Prostate gland (tissue), 2 donors: ENCODE data around the gene PELI1. TPM values are rescaled to one million over a fixed set of nuclear protein-coding genes. Genes with fewer than 3 reads are reported as not detected.

Experiments
- DNase-seq: peaks from one replicate; pipeline ENCODE4 v3.0.0-alpha.2; 2019; ENCODE audit warnings: low spot score
- H3K27ac ChIP-seq, 2 donors: fragments of 200-600 bp; sonication (generic); 2 replicates each; pipeline ENCODE4 v1.5.1; 2017 to 2019
- H3K27me3 ChIP-seq: fragments of 200-600 bp; sonication (generic); replicated peaks from 2 replicates; pipeline ENCODE4 v1.5.1; 2019; ENCODE audit not compliant: insufficient read depth
- H3K36me3 ChIP-seq, 2 donors: fragments of 200-600 bp; sonication (generic); 1 replicate in 1 of 2; 2 replicates in 1 of 2; pipeline versions ENCODE4 v1.5.1 to v1.8.1; 2017 to 2019
- H3K4me1 ChIP-seq: fragments of 200-600 bp; sonication (generic); replicated peaks from 2 replicates; pipeline ENCODE4 v1.5.1; 2019
- H3K4me3 ChIP-seq, 2 donors: fragments of 200-600 bp; sonication (generic); 2 replicates each; pipeline ENCODE4 v1.5.1; 2017 to 2019
- H3K9me3 ChIP-seq: fragments of 200-600 bp; sonication (generic); 2 replicates; pipeline ENCODE4 v1.5.1; 2017
- CTCF ChIP-seq, 4 experiments: fragments of 200-600 bp in 2 of 4; fragments of 450-650 bp in 2 of 4; sonication (generic) in 2 of 4; IDR thresholded peaks; 1 replicate in 3 of 4; 2 replicates in 1 of 4; pipeline ENCODE4 v1.5.1; 2016 to 2019; ENCODE audit warnings: antibody characterized with exemption in 4 of 4, mild to moderate bottlenecking in 2 of 4, moderate library complexity in 2 of 4
- POLR2A ChIP-seq: fragments of 450-650 bp; IDR thresholded peaks from one replicate; pipeline ENCODE4 v1.6.1; 2016; ENCODE audit warnings: antibody characterized with exemption, mild to moderate bottlenecking
- POLR2AphosphoS5 ChIP-seq: sonication (generic); formaldehyde crosslinking; IDR thresholded peaks from one replicate; pipeline ENCODE4 v1.6.1; 2017; ENCODE audit warnings: antibody characterized with exemption
- WGBS: methylation state at CpG from one replicate; pipeline ENCODE4 v1.1.5; 2018; 5-methylcytosine and 5-hydroxymethylcytosine counted together
- intact Hi-C: fragments of 100-400 bp; cut with DNase I; formaldehyde crosslinking; loops from one replicate; pipeline ENCODE4 v1.14.2; 2022
- total RNA-seq, 2 donors: library from RNA; depleted of rRNA; stranded (reverse); fragments of >200 nt; gene quantifications; one replicate each; pipeline ENCODE4 v1.1.0, GENCODE V29; 2016

The PELI1 gene
- total RNA-seq, 2 donors from 2014 or later, result 16.9 to 32.9 TPM

GRCh38 chr2:64133354-64133753 is 10.9 kb downstream of the PELI1 start:
- Histone ChIP-seq H3K27ac (no peak overlapping the region), H3K27me3 (no peaks in the 10 kb centered on the region), H3K36me3 (no peaks in the 10 kb centered on the region), H3K4me3 (no peak overlapping the region), H3K4me1 (peaks cover 7% of the 10 kb centered on the region), H3K9me3 (no peaks in the 10 kb centered on the region)
- TF ChIP-seq CTCF (IDR thresholded peaks at IDR 0.05) (no peak), POLR2A (no peak), POLR2AphosphoS5 (no peak)
- DNase-seq, result no peak
- 67% methylated on average over 1 of the region's 1 CpG for WGBS
- intact Hi-C loops, result no loop called here

GRCh38 chr2:64130333-64130732 is 13.9 kb downstream of the PELI1 start:
- Histone ChIP-seq H3K4me1 (peaks cover 7% of the 10 kb centered on the region), H3K9me3 (no peaks in the 10 kb centered on the region), H3K27me3 (no peaks in the 10 kb centered on the region), H3K4me3 (no peak overlapping the region), H3K36me3 (no peaks in the 10 kb centered on the region), H3K27ac (no peak overlapping the region)
- DNase-seq, result no peak
- TF ChIP-seq CTCF (IDR thresholded peaks at IDR 0.05), result no peak
- TF ChIP-seq POLR2AphosphoS5, result no peak
- TF ChIP-seq POLR2A, result no peak
- intact Hi-C loops, result no loop called here
- WGBS, result 82% methylated on average over 2 of the region's 2 CpGs

GRCh38 chr2:64128943-64129391 is 15.3 kb downstream of the PELI1 start:
- TF ChIP-seq POLR2AphosphoS5 (no peak), CTCF (IDR thresholded peaks at IDR 0.05) (no peak), POLR2A (no peak)
- Histone ChIP-seq H3K27ac (no peak overlapping the region), H3K4me3 (no peak overlapping the region), H3K9me3 (no peaks in the 10 kb centered on the region), H3K4me1 (peaks cover 7% of the 10 kb centered on the region), H3K36me3 (no peaks in the 10 kb centered on the region), H3K27me3 (no peaks in the 10 kb centered on the region)
- no peak for DNase-seq
- intact Hi-C loops, result no loop called here

- intact Hi-C loops, result no loop called here
- no peak for TF ChIP-seq POLR2A
- no peak for TF ChIP-seq POLR2AphosphoS5
- TF ChIP-seq CTCF (IDR thresholded peaks at IDR 0.05), result no peak
- H3K4me1 ChIP-seq, result peaks cover 7% of the 10 kb centered on the region
These were observed 15.8 kb downstream of the PELI1 start for GRCh38 chr2:64128406-64128805.

GRCh38 chr2:64127119-64127518 is 17.1 kb downstream of the PELI1 start:
- no peaks in the 10 kb centered on the region for H3K36me3 ChIP-seq
- WGBS, result 96% methylated on average over 2 of the region's 2 CpGs
- no peaks in the 10 kb centered on the region for H3K9me3 ChIP-seq
- no peak for DNase-seq
- no peaks in the 10 kb centered on the region for H3K27me3 ChIP-seq
- intact Hi-C loops, result no loop called here
- H3K4me1 ChIP-seq, result peaks cover 7% of the 10 kb centered on the region
- H3K27ac ChIP-seq, result no peak overlapping the region
- TF ChIP-seq CTCF (IDR thresholded peaks at IDR 0.05) (no peak), POLR2AphosphoS5 (no peak), POLR2A (no peak)
- H3K4me3 ChIP-seq, result no peak overlapping the region

More at GRCh38 chr2:64128406-64128805, 15.8 kb downstream of the PELI1 start:
- WGBS, result 92% methylated on average over 1 of the region's 1 CpG
- no peak for DNase-seq
- H3K27me3 ChIP-seq, result no peaks in the 10 kb centered on the region
- H3K36me3 ChIP-seq, result no peaks in the 10 kb centered on the region
- no peak overlapping the region for H3K4me3 ChIP-seq
- H3K27ac ChIP-seq, result no peak overlapping the region
- H3K9me3 ChIP-seq, result no peaks in the 10 kb centered on the region
